ENCODE measurements around the gene DPEP1. TPM values are rescaled to one million over a fixed set of nuclear protein-coding genes. Genes with fewer than 3 reads are reported as not detected.
"Not testable (repeated sequence)": the region's sequence is repeated elsewhere in the genome, so short reads cannot be mapped to it uniquely, and the experiment has no call there.

Gene DPEP1
- total and polyA plus RNA-seq, 4 experiments from 2014 or later = not detected

GRCh38 chr16:89569506-89570341 is 43.7 kb upstream of the DPEP1 start:
- Mint-ChIP-seq H3K4me1 (peaks cover 15 to 34% (median 23%) of the 10 kb centered on the region in 4 donors), H3K4me3 (no peak overlapping the region), H3K9me3 (no peaks in the 10 kb centered on the region), H3K27ac (no peak overlapping the region), H3K27me3 (peaks cover 0 to 14% of the 10 kb centered on the region in 2 donors), H3K36me3 (peaks cover 4 to 8% of the 10 kb centered on the region in 2 donors)
- Histone ChIP-seq H3K36me3 (ENCODE audit: insufficient read depth, low read length) (no peaks in the 10 kb centered on the region), H3K27me3 (ENCODE audit: insufficient read depth, low read length) (peaks cover 3% of the 10 kb centered on the region), H3K27ac (ENCODE audit: low read depth, low read length) (no peak overlapping the region), H3K4me1 (ENCODE audit: insufficient read depth, low read length) (peaks cover 31% of the 10 kb centered on the region), H3K4me3 (ENCODE audit: low read length in 2 of 2) (no peak overlapping the region), H3K9me3 (ENCODE audit: control insufficient read depth in 1 of 2, low read length in 2 of 2) (no peaks in the 10 kb centered on the region)
- intact Hi-C loops (cut with micrococcal nuclease) = loop anchor here (10.0 kb wide), 1 partner anchor 305 kb away; the partner anchor contains the start of gene TCF25
- DNase-seq = no peak
- ChIA-PET CTCF (ENCODE audit: partially characterized antibody) (no interaction called here), POLR2A (ENCODE audit: partially characterized antibody) (interaction anchor here (0.7 kb wide), 1 partner anchor 27 kb away, joined by 3 read pairs; no protein-coding TSS in a partner anchor)

GRCh38 chr16:89570342-89570923 is 43.0 kb upstream of the DPEP1 start:
- Mint-ChIP-seq H3K27me3 (peaks cover 0 to 14% of the 10 kb centered on the region in 2 donors), H3K9me3 (no peaks in the 10 kb centered on the region), H3K4me1 (peaks cover 10 to 27% (median 16%) of the 10 kb centered on the region in 4 donors), H3K36me3 (peaks cover 0 to 4% of the 10 kb centered on the region in 2 donors), H3K27ac (no peak overlapping the region), H3K4me3 (no peak overlapping the region)
- H3K4me3 ChIP-seq (ENCODE audit: low read length in 2 of 2) = no peak overlapping the region
- no peaks in the 10 kb centered on the region for H3K36me3 ChIP-seq (ENCODE audit: insufficient read depth, low read length)
- intact Hi-C loops (cut with micrococcal nuclease) = no loop called here
- ChIA-PET CTCF (ENCODE audit: partially characterized antibody) (no interaction called here), POLR2A (ENCODE audit: partially characterized antibody) (no interaction called here)
- DNase-seq = no peak
- no peaks in the 10 kb centered on the region for H3K9me3 ChIP-seq (ENCODE audit: control insufficient read depth in 1 of 2, low read length in 2 of 2)
- H3K27ac ChIP-seq (ENCODE audit: low read depth, low read length) = no peak overlapping the region
- H3K4me1 ChIP-seq (ENCODE audit: insufficient read depth, low read length) = peaks cover 30% of the 10 kb centered on the region
- H3K27me3 ChIP-seq (ENCODE audit: insufficient read depth, low read length) = peaks cover 3% of the 10 kb centered on the region

- CTCF ChIA-PET (ENCODE audit: partially characterized antibody); POLR2A ChIA-PET (ENCODE audit: partially characterized antibody); H3K36me3 Mint-ChIP-seq: not testable (repeated sequence)
These were observed 42.4 kb upstream of the DPEP1 start for GRCh38 chr16:89570983-89571598.

GRCh38 chr16:89571636-89572035 is 41.8 kb upstream of the DPEP1 start:
- Mint-ChIP-seq H3K36me3 (no peaks in the 10 kb centered on the region), H3K27ac (peak overlapping the region in 2 of 7 donors; percentile 40 to 52), H3K4me1 (peaks cover 4 to 16% (median 8%) of the 10 kb centered on the region in 4 donors), H3K4me3 (peak overlapping the region in 1 of 8 donors; percentile 57), H3K27me3 (peaks cover 0 to 14% of the 10 kb centered on the region in 2 donors), H3K9me3 (no peaks in the 10 kb centered on the region)
- no peak overlapping the region for H3K27ac ChIP-seq (ENCODE audit: low read depth, low read length)
- H3K36me3 ChIP-seq (ENCODE audit: insufficient read depth, low read length) = no peaks in the 10 kb centered on the region
- intact Hi-C loops (cut with micrococcal nuclease) = no loop called here
- no peak for DNase-seq
- H3K4me1 ChIP-seq (ENCODE audit: insufficient read depth, low read length) = peaks cover 20% of the 10 kb centered on the region
- no peak overlapping the region for H3K4me3 ChIP-seq (ENCODE audit: low read length in 2 of 2)
- no peaks in the 10 kb centered on the region for H3K9me3 ChIP-seq (ENCODE audit: control insufficient read depth in 1 of 2, low read length in 2 of 2)
- POLR2A ChIA-PET (ENCODE audit: partially characterized antibody) = interaction anchor here (1.2 kb wide), 1 partner anchor 10 kb away, joined by 4 read pairs; no protein-coding TSS in a partner anchor
- H3K27me3 ChIP-seq (ENCODE audit: insufficient read depth, low read length) = peaks cover 3% of the 10 kb centered on the region
- CTCF ChIA-PET (ENCODE audit: partially characterized antibody) = no interaction called here

More at GRCh38 chr16:89570983-89571598, 42.4 kb upstream of the DPEP1 start:
- H3K27me3 ChIP-seq (ENCODE audit: insufficient read depth, low read length); H3K9me3 Mint-ChIP-seq; H3K9me3 ChIP-seq (ENCODE audit: control insufficient read depth in 1 of 2, low read length in 2 of 2); intact Hi-C loops (cut with micrococcal nuclease); H3K27ac ChIP-seq (ENCODE audit: low read depth, low read length); DNase-seq; H3K4me3 Mint-ChIP-seq; H3K36me3 ChIP-seq (ENCODE audit: insufficient read depth, low read length); H3K4me3 ChIP-seq (ENCODE audit: low read length in 2 of 2); H3K27ac Mint-ChIP-seq: not testable (repeated sequence)
- Mint-ChIP-seq H3K27me3 (peaks cover 0 to 14% of the 10 kb centered on the region in 2 donors), H3K4me1 (peaks cover 6 to 20% (median 10%) of the 10 kb centered on the region in 4 donors)
- peaks cover 23% of the 10 kb centered on the region for H3K4me1 ChIP-seq (ENCODE audit: insufficient read depth, low read length)

- Mint-ChIP-seq H3K4me1 (peaks cover 4 to 16% (median 8%) of the 10 kb centered on the region in 4 donors), H3K4me3 (peak overlapping the region in 1 of 8 donors; percentile 22), H3K27me3 (peaks cover 0 to 14% of the 10 kb centered on the region in 2 donors), H3K9me3 (no peaks in the 10 kb centered on the region), H3K27ac (peak overlapping the region in 1 of 7 donors; percentile 40), H3K36me3 (no peaks in the 10 kb centered on the region)
- no peak for DNase-seq
- Histone ChIP-seq H3K4me1 (ENCODE audit: insufficient read depth, low read length) (peaks cover 20% of the 10 kb centered on the region), H3K4me3 (ENCODE audit: low read length in 2 of 2) (no peak overlapping the region), H3K27me3 (ENCODE audit: insufficient read depth, low read length) (peaks cover 3% of the 10 kb centered on the region), H3K27ac (ENCODE audit: low read depth, low read length) (no peak overlapping the region), H3K9me3 (ENCODE audit: control insufficient read depth in 1 of 2, low read length in 2 of 2) (no peaks in the 10 kb centered on the region), H3K36me3 (ENCODE audit: insufficient read depth, low read length) (no peaks in the 10 kb centered on the region)
- ChIA-PET CTCF (ENCODE audit: partially characterized antibody) (interaction anchor here (0.6 kb wide), 1 partner anchor 23 kb away, joined by 3 read pairs; no protein-coding TSS in a partner anchor), POLR2A (ENCODE audit: partially characterized antibody) (interaction anchor here (1.2 kb wide), 1 partner anchor 11 kb away, joined by 4 read pairs; no protein-coding TSS in a partner anchor)
- intact Hi-C loops (cut with micrococcal nuclease) = no loop called here
These were observed 41.4 kb upstream of the DPEP1 start for GRCh38 chr16:89572073-89572484.

GRCh38 chr16:89572485-89573205 is 40.8 kb upstream of the DPEP1 start:
- H3K27ac Mint-ChIP-seq = peak overlapping the region in 2 of 7 donors; percentile 25 to 64
- POLR2A ChIA-PET (ENCODE audit: partially characterized antibody) = interaction anchor here (1.2 kb wide), 1 partner anchor 11 kb away, joined by 4 read pairs; no protein-coding TSS in a partner anchor

More at GRCh38 chr16:89572485-89573205, 40.8 kb upstream of the DPEP1 start:
- Histone ChIP-seq H3K27ac (ENCODE audit: low read depth, low read length) (no peak overlapping the region), H3K9me3 (ENCODE audit: control insufficient read depth in 1 of 2, low read length in 2 of 2) (no peaks in the 10 kb centered on the region), H3K4me3 (ENCODE audit: low read length in 2 of 2) (no peak overlapping the region), H3K27me3 (ENCODE audit: insufficient read depth, low read length) (peaks cover 3% of the 10 kb centered on the region), H3K4me1 (ENCODE audit: insufficient read depth, low read length) (peaks cover 20% of the 10 kb centered on the region), H3K36me3 (ENCODE audit: insufficient read depth, low read length) (no peaks in the 10 kb centered on the region)
- Mint-ChIP-seq H3K27me3 (peaks cover 0 to 15% of the 10 kb centered on the region in 2 donors), H3K36me3 (no peaks in the 10 kb centered on the region), H3K4me3 (peak overlapping the region in 3 of 8 donors; percentile 17 to 57 (median 57)), H3K4me1 (peaks cover 4 to 16% (median 8%) of the 10 kb centered on the region in 4 donors), H3K9me3 (no peaks in the 10 kb centered on the region)
- DNase-seq = no peak
- CTCF ChIA-PET (ENCODE audit: partially characterized antibody) = interaction anchor here (0.6 kb wide), 1 partner anchor 22 kb away, joined by 3 read pairs; no protein-coding TSS in a partner anchor
- intact Hi-C loops (cut with micrococcal nuclease) = no loop called here
